MM.1S (cell line): ENCODE measurements around the gene ZSCAN5A.
"Not testable (repeated sequence)": the region's sequence is repeated elsewhere in the genome, so short reads cannot be mapped to it uniquely, and the experiment has no call there.

Experiments used
- DNase-seq: peaks from one replicate; pipeline ENCODE4 v3.0.0-alpha.2; 2015
- H2AFZ ChIP-seq: fragments of 300-600 bp; sonication (generic); 2 replicates; pipeline ENCODE4 v1.6.0; 2016; ENCODE audit warnings: antibody characterized with exemption, low read length
- H3F3A ChIP-seq: fragments of 300-600 bp; sonication (generic); 2 replicates; pipeline ENCODE4 v1.6.1; 2016; ENCODE audit warnings: mild to moderate bottlenecking, antibody characterized with exemption, low read length, moderate library complexity, mixed read lengths; ENCODE audit not compliant: insufficient read depth
- H3K27ac ChIP-seq: fragments of 300-600 bp; sonication (generic); 2 replicates; pipeline ENCODE4 v1.5.1; 2016; ENCODE audit warnings: mild to moderate bottlenecking, low read length
- H3K27me3 ChIP-seq: fragments of 300-600 bp; sonication (generic); replicated peaks from 2 replicates; pipeline ENCODE4 v1.6.0; 2016; ENCODE audit warnings: low read length; ENCODE audit not compliant: insufficient read depth
- H3K36me3 ChIP-seq: fragments of 300-600 bp; sonication (generic); replicated peaks from 2 replicates; pipeline ENCODE4 v1.6.1; 2016; ENCODE audit warnings: mild to moderate bottlenecking, low read length, mixed read lengths; ENCODE audit not compliant: insufficient read depth
- H3K4me1 ChIP-seq: fragments of 300-600 bp; sonication (generic); 2 replicates; pipeline ENCODE4 v1.6.1; 2016; ENCODE audit warnings: low read length, mixed read lengths
- H3K4me2 ChIP-seq: fragments of 300-600 bp; sonication (generic); 2 replicates; pipeline ENCODE4 v1.6.0; 2016; ENCODE audit warnings: low read depth, low read length
- H3K4me3 ChIP-seq: fragments of 300-600 bp; sonication (generic); 2 replicates; pipeline ENCODE4 v1.5.1; 2016; ENCODE audit warnings: low read length, mixed read lengths
- H3K79me2 ChIP-seq: fragments of 300-600 bp; sonication (generic); 2 replicates; pipeline ENCODE4 v1.6.1; 2016; ENCODE audit warnings: mixed run types, low read length, mixed read lengths
- H3K9ac ChIP-seq: fragments of 300-600 bp; sonication (generic); 2 replicates; pipeline ENCODE4 v1.6.1; 2016; ENCODE audit warnings: low read length, mixed read lengths
- H3K9me2 ChIP-seq: fragments of 300-600 bp; sonication (generic); replicated peaks from 2 replicates; pipeline ENCODE4 v1.6.1; 2016; ENCODE audit warnings: mild to moderate bottlenecking, low read length, mixed read lengths; ENCODE audit not compliant: insufficient read depth
- H3K9me3 ChIP-seq: fragments of 300-600 bp; sonication (generic); replicated peaks from 2 replicates; pipeline ENCODE4 v1.6.1; 2016; ENCODE audit warnings: mild to moderate bottlenecking, low read length, mixed read lengths; ENCODE audit not compliant: insufficient read depth
- H4K20me1 ChIP-seq: fragments of 300-600 bp; sonication (generic); 2 replicates; pipeline ENCODE4 v1.6.1; 2016; ENCODE audit warnings: mild to moderate bottlenecking, low read length, moderate library complexity, mixed read lengths; ENCODE audit not compliant: insufficient read depth
- CTCF ChIP-seq: fragments of 300-600 bp; sonication (generic); IDR thresholded peaks from 2 replicates; pipeline ENCODE4 v1.5.1; 2016; ENCODE audit warnings: antibody characterized with exemption, low read length, mixed read lengths
- EZH2 ChIP-seq: fragments of 300-600 bp; sonication (generic); optimal IDR thresholded peaks from 2 replicates; pipeline ENCODE3; 2017; ENCODE audit warnings: low read depth, mild to moderate bottlenecking, antibody characterized with exemption, low read length, mixed read lengths
- EZH2phosphoT487 ChIP-seq: fragments of 300-600 bp; sonication (generic); IDR thresholded peaks from 2 replicates; pipeline ENCODE4 v1.6.1; 2018; ENCODE audit warnings: antibody characterized with exemption, low read length

The ZSCAN5A gene

GRCh38 chr19:56252699-56253422 is 61.8 kb downstream of the ZSCAN5A start:
- Histone ChIP-seq H4K20me1 (no peaks in the 10 kb centered on the region), H2AFZ (peak overlapping the region; percentile 70), H3K27ac (no peak overlapping the region), H3K4me3 (no peak overlapping the region), H3F3A (no peaks in the 10 kb centered on the region), H3K9me3 (no peaks in the 10 kb centered on the region), H3K9me2 (no peaks in the 10 kb centered on the region), H3K9ac (no peak overlapping the region), H3K79me2 (no peaks in the 10 kb centered on the region), H3K27me3 (no peaks in the 10 kb centered on the region), H3K4me1 (no peaks in the 10 kb centered on the region), H3K36me3 (no peaks in the 10 kb centered on the region), H3K4me2 (no peak overlapping the region)
- DNase-seq, result peak; percentile 73
- TF ChIP-seq EZH2phosphoT487 (no peak), CTCF (peak; percentile 88), EZH2 (no peak)

GRCh38 chr19:56248736-56249338 is 65.8 kb downstream of the ZSCAN5A start:
- H3K4me3 ChIP-seq, H3K9me3 ChIP-seq, H2AFZ ChIP-seq, DNase-seq, H3K4me1 ChIP-seq, H3K9ac ChIP-seq, H3K9me2 ChIP-seq, H3K36me3 ChIP-seq, H4K20me1 ChIP-seq, H3K27me3 ChIP-seq, H3K4me2 ChIP-seq, H3K79me2 ChIP-seq, H3F3A ChIP-seq, H3K27ac ChIP-seq: not testable (repeated sequence)

GRCh38 chr19:56245764-56246163 is 68.9 kb downstream of the ZSCAN5A start:
- not testable (repeated sequence) for H3K79me2 ChIP-seq, H3F3A ChIP-seq, H3K4me3 ChIP-seq, DNase-seq, H3K9ac ChIP-seq, H4K20me1 ChIP-seq, H3K27me3 ChIP-seq, H2AFZ ChIP-seq, H3K4me2 ChIP-seq, H3K9me3 ChIP-seq, H3K27ac ChIP-seq, H3K4me1 ChIP-seq, H3K36me3 ChIP-seq, H3K9me2 ChIP-seq

- Histone ChIP-seq H3K27ac (no peak overlapping the region), H3K9ac (no peak overlapping the region), H3K4me3 (no peak overlapping the region), H3K4me2 (no peak overlapping the region), H3K9me3 (no peaks in the 10 kb centered on the region), H3K36me3 (no peaks in the 10 kb centered on the region), H3K9me2 (no peaks in the 10 kb centered on the region), H2AFZ (no peak overlapping the region), H3K27me3 (no peaks in the 10 kb centered on the region), H3K4me1 (no peaks in the 10 kb centered on the region), H3K79me2 (no peaks in the 10 kb centered on the region), H3F3A (no peaks in the 10 kb centered on the region), H4K20me1 (no peaks in the 10 kb centered on the region)
- TF ChIP-seq EZH2phosphoT487 (no peak), CTCF (no peak), EZH2 (no peak)
- DNase-seq, result no peak
These were observed 69.4 kb downstream of the ZSCAN5A start for GRCh38 chr19:56245121-56245740.
